NCI-H524 (cell line): Measurements from ENCODE around the gene TMEM17.

Experiments used
- DNase-seq, 2 experiments: peaks; one replicate each; lab custom pipeline; 2025; lab: John Stamatoyannopoulos, UW

Gene TMEM17

GRCh38 chr2:62511636-62512035, 5.6 kb upstream of the TMEM17 start:
- no peak for DNase-seq

DNA sequence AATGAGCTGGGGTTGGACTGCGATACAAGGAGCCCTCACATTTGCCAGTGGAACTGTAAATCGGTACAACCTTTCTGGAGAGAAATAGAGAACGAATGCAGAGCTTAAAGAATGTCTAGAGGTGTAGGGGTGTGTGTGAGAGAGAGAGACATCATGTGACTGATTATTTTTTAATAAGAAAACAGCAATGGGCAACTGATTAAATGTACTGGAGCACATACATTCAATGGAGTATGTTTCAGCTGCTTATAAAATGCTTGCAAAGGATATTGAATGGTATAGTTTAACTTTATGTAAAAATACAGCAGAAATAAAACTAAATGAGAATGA, 391 bp upstream of the TMEM17 start:
- no peak for DNase-seq

- DNase-seq: no peak
Observed at GRCh38 chr2:62505109-62505749, 766 bp downstream of the TMEM17 start.

- DNase-seq: no peak
Observed at GRCh38 chr2:62504657-62505056, 1.3 kb downstream of the TMEM17 start.

- DNase-seq: no peak
Observed at GRCh38 chr2:62501794-62502500, 4.0 kb downstream of the TMEM17 start.

DNA sequence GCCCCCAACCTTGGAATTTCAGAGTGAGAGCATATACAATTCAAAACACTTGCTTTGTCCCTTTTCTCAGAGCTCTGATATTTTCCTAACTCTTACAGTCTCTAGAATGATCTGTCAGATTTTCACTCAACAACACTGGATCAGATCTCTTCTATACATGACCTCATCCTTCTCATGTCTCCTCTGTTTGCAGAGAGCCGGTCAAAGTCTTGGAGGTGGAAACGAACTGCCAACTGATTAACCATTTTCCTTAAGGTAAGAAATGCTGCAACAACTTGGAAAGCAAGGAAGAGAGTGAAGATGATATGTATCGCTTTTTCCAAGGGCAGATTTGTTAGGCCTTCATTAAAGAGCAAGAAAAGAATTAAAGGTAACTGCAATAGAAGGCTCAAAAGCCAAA, 4.9 kb downstream of the TMEM17 start:
- no peak for DNase-seq

- no peak for DNase-seq
Observed at GRCh38 chr2:62499430-62500060, 6.5 kb downstream of the TMEM17 start.

DNA sequence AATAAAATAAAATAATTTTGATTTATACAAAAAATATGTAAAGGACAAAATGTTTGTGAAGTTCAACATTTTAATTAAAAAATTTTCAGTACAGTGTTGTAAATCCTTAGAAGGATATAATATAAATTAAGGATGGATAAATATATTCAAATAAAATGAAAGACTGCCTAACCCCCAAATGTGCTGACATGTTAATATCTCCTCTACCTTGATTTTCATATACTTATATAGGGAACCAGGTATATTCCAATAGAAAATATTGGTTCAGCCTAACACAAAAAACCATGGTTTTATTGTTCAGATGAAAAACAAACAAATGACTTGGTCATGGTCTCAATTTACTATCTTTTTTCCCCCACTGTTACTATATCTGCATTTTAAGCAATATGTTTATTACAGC, 7.3 kb downstream of the TMEM17 start:
- DNase-seq: no peak

DNA sequence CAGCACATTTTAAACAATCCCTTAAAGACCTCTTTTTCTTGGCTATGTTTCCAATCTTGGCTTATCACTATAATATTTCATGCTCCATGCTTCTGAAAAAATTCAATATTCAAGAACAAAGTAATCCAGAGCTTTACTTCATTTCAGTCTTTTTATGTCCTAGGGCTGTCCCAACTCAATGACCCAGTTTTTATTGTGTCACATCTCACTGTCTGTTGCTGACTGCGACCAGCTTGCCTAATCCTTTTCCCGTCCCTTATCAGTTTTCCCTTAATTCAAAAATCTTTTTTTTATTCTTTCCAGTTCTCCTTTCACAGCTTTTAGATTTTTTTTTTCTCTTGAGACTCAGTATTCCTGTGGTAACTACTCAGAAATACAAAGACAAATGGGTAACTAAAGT, 10.2 kb downstream of the TMEM17 start:
- DNase-seq: no peak

DNA sequence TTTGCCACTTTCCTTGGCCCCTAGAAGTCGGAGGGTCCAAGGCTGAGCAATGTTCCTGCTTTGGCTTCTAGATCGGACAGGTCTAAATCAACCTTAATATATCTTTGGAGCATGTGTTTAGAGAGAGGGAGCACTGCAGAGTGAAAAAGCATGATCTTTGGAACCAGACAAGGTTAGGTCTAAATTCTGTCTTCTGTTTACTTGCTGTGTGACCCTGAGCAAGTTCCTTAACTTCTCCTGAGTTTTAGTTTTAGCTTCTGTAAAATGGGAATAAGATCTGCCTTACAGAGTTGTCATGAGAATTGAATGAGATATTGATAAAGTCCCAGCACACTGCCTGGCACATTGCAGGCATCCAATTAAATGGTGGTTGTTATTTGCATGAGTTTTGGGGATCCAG, 13.9 kb downstream of the TMEM17 start:
- DNase-seq: no peak

- no peak for DNase-seq
Observed at GRCh38 chr2:62489702-62490101, 16.3 kb downstream of the TMEM17 start.

GRCh38 chr2:62489162-62489561, 16.8 kb downstream of the TMEM17 start:
- DNase-seq: no peak

GRCh38 chr2:62486439-62486765, 19.6 kb downstream of the TMEM17 start:
- no peak for DNase-seq

GRCh38 chr2:62485761-62486438, 20.1 kb downstream of the TMEM17 start:
- DNase-seq: no peak

- no peak for DNase-seq
Observed at GRCh38 chr2:62482558-62483352, 23.2 kb downstream of the TMEM17 start.

GRCh38 chr2:62479917-62480316, 26.1 kb downstream of the TMEM17 start:
- DNase-seq: no peak

- no peak for DNase-seq
Observed at GRCh38 chr2:62478093-62478580, 27.9 kb downstream of the TMEM17 start.

DNA sequence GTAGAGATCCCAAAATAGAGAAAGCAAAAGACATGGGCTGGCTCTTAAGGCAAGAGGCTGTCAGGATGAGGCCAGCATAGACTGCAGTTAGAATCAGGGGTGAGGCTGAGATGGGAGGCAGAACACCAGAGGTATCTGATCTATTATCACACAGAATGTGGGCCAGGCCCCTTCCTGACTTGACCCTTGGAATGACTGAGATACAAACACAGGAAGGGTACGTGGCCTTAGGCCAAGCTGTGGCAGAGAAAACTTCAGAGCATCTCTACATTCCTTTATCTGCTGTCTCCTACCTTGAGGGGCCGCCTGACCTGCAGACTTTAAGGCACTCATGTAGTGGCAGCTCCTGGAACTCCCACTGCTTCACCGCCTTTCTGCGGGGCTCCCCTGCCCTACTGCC, 28.4 kb downstream of the TMEM17 start:
- DNase-seq: no peak

DNA sequence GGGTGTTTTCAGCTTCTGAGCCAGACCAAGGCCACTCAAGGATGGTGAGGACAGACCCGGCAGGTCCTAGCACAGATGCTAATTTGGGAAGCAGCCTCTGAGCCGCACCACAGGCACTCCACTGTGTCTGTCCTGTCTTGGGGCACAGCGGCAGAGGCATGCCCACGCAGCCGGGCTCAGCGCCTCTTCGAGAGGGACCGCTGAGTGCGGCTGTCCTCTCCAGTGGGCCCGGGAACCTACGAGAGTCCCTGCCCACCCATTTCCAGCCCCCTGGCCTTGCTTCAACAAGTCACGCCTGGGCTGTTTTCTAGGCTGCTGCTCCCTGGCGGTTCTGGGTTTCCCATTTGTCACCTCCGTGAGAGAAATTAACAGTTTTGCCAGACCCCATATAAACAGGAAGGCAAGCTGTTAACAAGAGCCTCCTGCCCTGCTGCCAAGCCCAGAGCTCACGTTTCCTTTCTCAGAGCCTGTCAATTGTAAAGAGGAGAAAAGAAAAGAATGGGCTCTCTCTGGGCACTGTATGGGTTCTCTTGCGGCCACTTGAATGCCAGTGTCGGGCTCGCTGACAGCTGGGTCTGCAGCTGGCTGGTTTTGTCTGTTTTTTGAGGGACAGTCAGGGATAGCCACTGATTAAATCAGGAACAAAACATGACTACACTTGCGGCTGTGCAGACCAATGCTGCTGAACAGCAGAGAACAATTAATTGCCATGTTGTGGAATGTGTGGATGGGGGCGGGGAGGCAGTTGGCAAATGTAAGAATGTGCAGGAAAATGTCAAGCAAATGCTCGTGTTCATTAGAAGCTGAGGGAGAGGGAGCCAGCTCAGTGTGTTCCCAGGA, 30.6 kb downstream of the TMEM17 start:
- peak; percentile 17 to 66 for DNase-seq

GRCh38 chr2:62474176-62474575, 31.8 kb downstream of the TMEM17 start:
- no peak for DNase-seq

GRCh38 chr2:62473246-62473827, 32.7 kb downstream of the TMEM17 start:
- no peak for DNase-seq
